Keratinocyte (primary cell): ENCODE data around the gene CCDC167.

Source experiments
- CTCF ChIP-seq, 3 experiments: IDR thresholded peaks in 1 of 3; conservative IDR thresholded peaks in 1 of 3; optimal IDR thresholded peaks in 1 of 3; 2 replicates in 2 of 3; 3 replicates in 1 of 3; pipeline versions ENCODE3 to v1.5.1; 2011; ENCODE audit warnings: low read length in 3 of 3, mild to moderate bottlenecking in 3 of 3, moderate library complexity in 2 of 3, control low read depth in 1 of 3, inconsistent platforms in 1 of 3; ENCODE audit not compliant: insufficient read depth in 2 of 3; ENCODE audit errors: extremely low read depth in 1 of 3
- EZH2 ChIP-seq: IDR thresholded peaks from one replicate; pipeline ENCODE4 v1.6.1; 2012; ENCODE audit warnings: inconsistent platforms, mild to moderate bottlenecking, low read length, moderate library complexity

DNA sequence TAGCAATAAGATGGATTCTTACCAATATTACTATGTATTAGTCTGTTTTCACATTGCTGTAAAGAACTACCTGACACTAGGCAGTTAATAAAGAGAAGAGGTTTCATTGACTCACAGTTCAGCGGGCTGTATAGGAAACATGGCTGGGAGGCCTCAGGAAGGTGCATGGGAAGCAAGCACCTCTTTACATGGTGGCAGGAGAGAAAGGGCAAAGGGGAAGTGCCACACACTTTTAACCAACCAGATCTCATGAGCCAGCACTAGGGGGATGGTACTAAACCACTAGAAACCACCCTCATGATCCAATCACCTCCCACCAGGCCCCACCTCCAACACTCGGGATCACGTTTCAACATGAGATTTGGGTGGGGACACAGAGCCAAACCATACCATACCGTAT is 40.7 kb upstream of the CCDC167 start:
- TF ChIP-seq CTCF (optimal IDR thresholded peaks at IDR 0.05 in 1 of 3, IDR thresholded peaks at IDR 0.05 in 1 of 3, conservative IDR thresholded peaks at IDR 0.05 in 1 of 3; ENCODE audit: extremely low read depth in 1 of 3, insufficient read depth in 2 of 3, low read length in 3 of 3) (no peak), EZH2 (no peak)
